ENCODE measurements around the gene LIMS2.

The LIMS2 gene

DNA sequence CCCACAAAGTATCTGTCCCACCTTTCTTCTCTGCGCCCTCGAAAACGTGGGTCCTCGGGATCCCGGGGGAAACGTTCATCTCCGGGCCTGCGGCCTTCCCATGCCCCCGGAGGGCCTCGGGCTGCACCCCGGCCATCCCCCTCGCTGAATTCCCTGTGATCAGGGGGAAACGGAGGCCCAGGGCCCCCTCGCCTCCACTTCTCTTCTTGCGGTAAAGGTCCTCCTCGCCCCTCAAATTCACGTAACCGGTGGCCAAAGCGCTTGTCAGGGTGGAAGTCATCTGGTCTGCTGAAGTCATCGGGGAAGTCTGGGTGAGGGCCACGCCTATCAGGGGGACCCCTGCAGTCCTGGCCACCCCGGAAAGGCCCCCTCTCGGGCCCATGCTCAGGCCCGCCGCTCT is 38.2 kb upstream of the LIMS2 start:
- Histone ChIP-seq H3K9me3 (replicated peaks in 1 of 11) (no peaks in the 10 kb centered on the region), H3K4me2 (no peak overlapping the region), H3K4me1 (peaks cover 4 to 24% (median 10%) of the 10 kb centered on the region in 10 experiments; a peak in 14 of 20 replicates), H3K36me3 (peaks cover 60 to 95% (median 76%) of the 10 kb centered on the region in 11 experiments), H3K4me3 (no peak overlapping the region), H3K27me3 (no peaks in the 10 kb centered on the region), H4K20me1 (peaks cover 0 to 13% (median 0%) of the 10 kb centered on the region in 11 experiments; a peak in 4 of 22 replicates), H3K27ac (no peak overlapping the region), H3K9ac (no peak overlapping the region)
- no peak for TF ChIP-seq Cebpa-rat (IDR thresholded peaks at IDR 0.05)

DNA sequence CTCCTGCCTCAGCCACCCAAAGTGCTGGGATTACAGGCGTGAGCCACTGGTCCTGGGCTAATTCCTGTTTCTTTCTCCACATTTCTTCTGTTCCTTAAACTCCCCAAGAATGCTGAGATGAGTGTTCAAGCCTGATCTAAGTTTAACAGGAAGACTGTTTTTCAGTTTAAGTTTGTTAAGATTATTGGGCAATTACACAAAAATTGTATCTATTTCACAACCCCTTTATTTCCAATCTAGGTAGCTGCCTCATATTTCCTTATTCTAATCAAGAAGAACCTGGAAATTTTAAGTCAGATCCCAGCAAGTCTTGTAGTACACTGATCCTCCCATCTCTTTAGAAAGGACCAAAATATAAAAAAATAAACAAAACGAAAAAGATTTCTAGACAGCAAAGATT is 37.7 kb upstream of the LIMS2 start:
- Histone ChIP-seq H4K20me1 (peaks cover 0 to 13% (median 0%) of the 10 kb centered on the region in 11 experiments; a peak in 4 of 22 replicates), H3K27ac (no peak overlapping the region), H3K4me2 (no peak overlapping the region), H3K4me3 (no peak overlapping the region), H3K27me3 (no peaks in the 10 kb centered on the region), H3K4me1 (peaks cover 4 to 24% (median 10%) of the 10 kb centered on the region in 10 experiments; a peak in 14 of 20 replicates), H3K9ac (no peak overlapping the region), H3K36me3 (peaks cover 60 to 95% (median 76%) of the 10 kb centered on the region in 11 experiments), H3K9me3 (replicated peaks in 1 of 11) (no peaks in the 10 kb centered on the region)
- TF ChIP-seq Cebpa-rat (IDR thresholded peaks at IDR 0.05), result no peak

DNA sequence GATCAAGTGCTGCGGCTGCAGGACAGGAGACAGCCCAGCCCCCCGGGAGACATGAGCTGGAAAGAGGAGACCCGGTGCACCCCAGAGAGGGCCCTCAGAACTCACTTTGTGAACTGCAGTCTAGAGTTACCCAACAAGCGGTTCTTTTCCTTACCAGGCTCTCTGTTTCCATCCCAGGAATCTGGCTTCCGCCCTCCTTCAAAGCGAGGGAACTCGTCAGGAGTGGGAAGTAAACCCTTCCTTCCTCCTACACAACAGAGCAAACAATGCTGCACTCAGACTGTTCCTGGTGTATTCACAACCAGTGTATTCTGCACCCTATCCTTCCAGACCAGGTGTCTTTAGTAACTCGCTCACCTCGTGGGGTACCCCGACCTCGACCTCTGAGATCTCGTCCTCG is 34.0 kb upstream of the LIMS2 start:
- Histone ChIP-seq H3K4me1 (peaks cover under 1 to 29% (median 11%) of the 10 kb centered on the region in 10 experiments; a peak in 16 of 20 replicates), H3K4me3 (no peak overlapping the region), H3K27ac (no peak overlapping the region), H4K20me1 (peaks cover 8 to 23% (median 17%) of the 10 kb centered on the region in 11 experiments; a peak in 14 of 22 replicates), H3K27me3 (no peaks in the 10 kb centered on the region), H3K9ac (no peak overlapping the region), H3K9me3 (replicated peaks in 1 of 11) (no peaks in the 10 kb centered on the region), H3K36me3 (peaks cover 69 to 95% (median 83%) of the 10 kb centered on the region in 11 experiments), H3K4me2 (no peak overlapping the region)
- no peak for TF ChIP-seq Cebpa-rat (IDR thresholded peaks at IDR 0.05)

DNA sequence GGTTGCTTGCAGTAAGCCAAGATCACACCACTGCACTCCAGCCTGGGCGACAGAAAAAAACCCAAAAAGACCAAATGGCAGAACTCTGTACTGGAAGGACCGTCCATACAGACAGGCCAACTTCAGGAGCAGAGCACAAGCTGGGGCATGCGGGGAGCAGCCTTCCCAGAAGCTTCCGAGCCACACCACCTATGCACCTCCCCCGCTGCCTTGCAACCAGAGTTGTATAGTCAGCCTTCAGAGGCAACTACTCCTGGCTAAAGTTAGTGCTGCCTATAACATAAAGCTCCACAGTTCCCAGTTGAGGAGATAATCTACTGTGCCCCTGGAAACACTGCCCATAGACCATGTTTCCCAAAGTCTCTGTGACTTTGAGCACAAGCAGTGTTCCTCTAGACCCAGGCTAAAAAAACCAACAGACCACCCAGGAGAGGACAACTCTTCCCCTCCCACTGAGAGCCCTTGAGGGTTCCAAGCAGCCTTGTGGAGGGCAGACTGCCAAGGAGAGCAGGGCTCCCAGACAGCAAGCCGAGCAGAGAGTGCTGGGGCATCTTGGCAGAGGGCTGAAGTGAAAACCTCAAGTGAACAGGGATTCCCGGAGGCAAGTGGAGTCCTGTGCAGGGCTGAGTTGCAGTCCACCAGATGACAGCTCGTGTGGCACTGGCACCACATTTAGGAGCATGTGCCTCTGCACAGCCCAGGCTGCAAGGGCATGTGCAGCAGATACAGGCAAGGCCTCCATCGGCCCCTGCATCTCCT is 32.7 kb upstream of the LIMS2 start:
- Histone ChIP-seq H3K4me1 (peaks cover 13 to 36% (median 23%) of the 10 kb centered on the region in 10 experiments), H3K27ac (no peak overlapping the region), H3K4me3 (no peak overlapping the region), H3K9ac (no peak overlapping the region), H4K20me1 (peaks cover 8 to 31% (median 27%) of the 10 kb centered on the region in 11 experiments; a peak in 17 of 22 replicates), H3K36me3 (peaks cover 59 to 95% (median 76%) of the 10 kb centered on the region in 11 experiments), H3K27me3 (no peaks in the 10 kb centered on the region), H3K4me2 (no peak overlapping the region), H3K9me3 (replicated peaks in 1 of 11) (no peaks in the 10 kb centered on the region)
- TF ChIP-seq Cebpa-rat (IDR thresholded peaks at IDR 0.05), result no peak

- H3K36me3 ChIP-seq, result peaks cover 59 to 88% (median 74%) of the 10 kb centered on the region in 11 experiments
Observed at GRCh38 chr2:127706215-127706990, 31.1 kb upstream of the LIMS2 start.

DNA sequence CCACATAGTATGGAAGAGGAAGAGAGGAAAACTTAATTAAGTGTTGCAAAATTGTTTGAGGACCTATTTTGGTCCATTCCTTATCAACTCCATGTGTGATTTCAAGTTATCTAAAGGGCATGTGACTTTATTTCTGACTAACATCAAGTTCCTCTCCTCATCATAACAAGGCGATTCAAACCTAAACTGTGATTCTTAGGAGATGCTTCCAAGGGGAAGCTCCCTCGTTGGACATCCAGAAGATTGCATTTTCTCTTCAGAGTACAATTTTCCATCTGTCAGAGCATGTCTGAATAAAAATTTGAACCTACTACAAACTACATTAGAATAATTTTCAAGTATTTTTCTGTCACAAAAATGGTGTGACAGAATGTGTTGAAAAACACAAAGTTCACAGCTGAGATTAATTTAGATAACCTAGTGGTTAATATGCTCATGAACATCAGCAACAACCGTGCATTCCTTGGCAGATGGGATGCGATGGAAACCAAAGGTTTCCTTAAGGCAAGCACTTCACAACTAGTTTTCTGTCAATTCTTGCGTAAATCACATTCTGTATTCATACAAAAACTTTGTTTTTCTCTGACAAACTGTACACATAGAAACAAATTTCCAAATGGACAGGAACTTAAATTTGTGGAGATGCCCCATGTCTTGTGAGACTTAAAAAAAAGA is 30.2 kb upstream of the LIMS2 start:
- H3K9me3 ChIP-seq (replicated peaks in 1 of 11), result no peaks in the 10 kb centered on the region
- peaks cover 50 to 79% (median 70%) of the 10 kb centered on the region in 11 experiments for H3K36me3 ChIP-seq
- H4K20me1 ChIP-seq, result peaks cover 11 to 40% (median 33%) of the 10 kb centered on the region in 11 experiments; a peak in 18 of 22 replicates
- H3K9ac ChIP-seq, result 0 out of 22 replicates have a peak overlapping the region, but pooled peaks of 1 of the 11 experiments have one; percentile 5
- H3K27me3 ChIP-seq, result no peaks in the 10 kb centered on the region
- peak overlapping the region in 2 of 11 experiments; percentile 42 to 46; a peak in 3 of 22 replicates for H3K27ac ChIP-seq
- peak overlapping the region in 5 of 11 experiments; percentile 0 to 97 (median 83); a peak in 8 of 22 replicates for H3K4me2 ChIP-seq
- H3K4me3 ChIP-seq, result no peak overlapping the region
- no peak for TF ChIP-seq Cebpa-rat (IDR thresholded peaks at IDR 0.05)
- H3K4me1 ChIP-seq, result peaks cover 30 to 46% (median 37%) of the 10 kb centered on the region in 10 experiments

More at GRCh38 chr2:127706215-127706990, 31.1 kb upstream of the LIMS2 start:
- Histone ChIP-seq H3K4me2 (no peak overlapping the region), H4K20me1 (peaks cover 11 to 40% (median 33%) of the 10 kb centered on the region in 11 experiments; a peak in 18 of 22 replicates), H3K27ac (peak overlapping the region in 2 of 11 experiments; percentile 21 to 42; a peak in 1 of 22 replicates), H3K9ac (no peak overlapping the region), H3K4me3 (no peak overlapping the region), H3K4me1 (peaks cover 23 to 41% (median 31%) of the 10 kb centered on the region in 10 experiments), H3K9me3 (replicated peaks in 1 of 11) (no peaks in the 10 kb centered on the region), H3K27me3 (no peaks in the 10 kb centered on the region)
- TF ChIP-seq Cebpa-rat (IDR thresholded peaks at IDR 0.05), result no peak

GRCh38 chr2:127704641-127705390 is 29.5 kb upstream of the LIMS2 start:
- H3K27ac ChIP-seq, result peak overlapping the region in 2 of 11 experiments; percentile 42 to 46; a peak in 4 of 22 replicates
- peaks cover 43 to 72% (median 63%) of the 10 kb centered on the region in 11 experiments for H3K36me3 ChIP-seq
- H3K4me2 ChIP-seq, result peak overlapping the region in 9 of 11 experiments; percentile 0 to 97 (median 79); a peak in 12 of 22 replicates
- TF ChIP-seq Cebpa-rat (IDR thresholded peaks at IDR 0.05), result no peak
- H4K20me1 ChIP-seq, result peaks cover 11 to 37% (median 33%) of the 10 kb centered on the region in 11 experiments; a peak in 18 of 22 replicates
- H3K9ac ChIP-seq, result 0 out of 22 replicates have a peak overlapping the region, but pooled peaks of 2 of the 11 experiments have one; percentile 5
- H3K4me1 ChIP-seq, result peaks cover 34 to 51% (median 40%) of the 10 kb centered on the region in 10 experiments
- no peak overlapping the region for H3K4me3 ChIP-seq
- no peaks in the 10 kb centered on the region for H3K9me3 ChIP-seq (replicated peaks in 1 of 11)
- no peaks in the 10 kb centered on the region for H3K27me3 ChIP-seq

Measured in BLaER1 treated with 17β-estradiol and CSF1 and Interleukin-3, amounts not matched to agents 10 nM and 100 nM (cell line).